GM12801 (cell line): ENCODE measurements around the gene CTR9.

ENCODE experiments used
- TF ChIP-seq, protein P1 (sequence below): IDR thresholded peaks from one replicate; pipeline ENCODE4 v1.5.1; 2011; ENCODE audit warnings: control low read depth; ENCODE audit not compliant: insufficient read length; ENCODE audit errors: extremely low read depth

CTR9 gene

DNA sequence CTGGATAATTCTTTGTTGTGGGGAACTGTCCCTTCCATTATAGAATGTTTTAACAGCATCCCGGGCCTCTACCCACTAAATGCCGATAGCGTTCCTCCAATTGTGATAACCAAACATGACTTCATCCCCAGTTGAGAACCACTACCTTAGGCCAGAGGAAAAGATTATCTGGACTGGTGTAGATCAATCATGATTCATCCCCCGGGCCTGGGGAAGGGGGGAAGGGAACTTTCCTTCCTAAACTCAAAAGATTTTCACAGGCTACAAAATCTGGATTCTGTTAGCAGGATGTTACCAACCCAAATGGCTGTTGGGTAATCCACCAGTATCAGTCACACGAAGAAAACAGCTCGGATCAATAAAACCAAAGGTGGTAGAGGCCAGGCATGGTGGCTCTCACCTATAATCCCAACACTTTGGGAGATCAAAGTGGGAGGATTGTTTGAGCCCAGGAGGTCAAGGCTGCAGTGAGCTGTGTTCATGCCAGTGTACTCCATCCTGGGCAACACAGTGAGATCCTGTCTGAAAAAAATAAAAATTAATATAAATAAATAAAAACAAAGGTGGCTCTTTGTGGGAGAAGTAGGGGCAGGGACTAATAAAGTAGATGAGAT lies 10.1 kb downstream of the CTR9 start:
- TF ChIP-seq, protein P1, sequence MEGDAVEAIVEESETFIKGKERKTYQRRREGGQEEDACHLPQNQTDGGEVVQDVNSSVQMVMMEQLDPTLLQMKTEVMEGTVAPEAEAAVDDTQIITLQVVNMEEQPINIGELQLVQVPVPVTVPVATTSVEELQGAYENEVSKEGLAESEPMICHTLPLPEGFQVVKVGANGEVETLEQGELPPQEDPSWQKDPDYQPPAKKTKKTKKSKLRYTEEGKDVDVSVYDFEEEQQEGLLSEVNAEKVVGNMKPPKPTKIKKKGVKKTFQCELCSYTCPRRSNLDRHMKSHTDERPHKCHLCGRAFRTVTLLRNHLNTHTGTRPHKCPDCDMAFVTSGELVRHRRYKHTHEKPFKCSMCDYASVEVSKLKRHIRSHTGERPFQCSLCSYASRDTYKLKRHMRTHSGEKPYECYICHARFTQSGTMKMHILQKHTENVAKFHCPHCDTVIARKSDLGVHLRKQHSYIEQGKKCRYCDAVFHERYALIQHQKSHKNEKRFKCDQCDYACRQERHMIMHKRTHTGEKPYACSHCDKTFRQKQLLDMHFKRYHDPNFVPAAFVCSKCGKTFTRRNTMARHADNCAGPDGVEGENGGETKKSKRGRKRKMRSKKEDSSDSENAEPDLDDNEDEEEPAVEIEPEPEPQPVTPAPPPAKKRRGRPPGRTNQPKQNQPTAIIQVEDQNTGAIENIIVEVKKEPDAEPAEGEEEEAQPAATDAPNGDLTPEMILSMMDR = no peak

DNA sequence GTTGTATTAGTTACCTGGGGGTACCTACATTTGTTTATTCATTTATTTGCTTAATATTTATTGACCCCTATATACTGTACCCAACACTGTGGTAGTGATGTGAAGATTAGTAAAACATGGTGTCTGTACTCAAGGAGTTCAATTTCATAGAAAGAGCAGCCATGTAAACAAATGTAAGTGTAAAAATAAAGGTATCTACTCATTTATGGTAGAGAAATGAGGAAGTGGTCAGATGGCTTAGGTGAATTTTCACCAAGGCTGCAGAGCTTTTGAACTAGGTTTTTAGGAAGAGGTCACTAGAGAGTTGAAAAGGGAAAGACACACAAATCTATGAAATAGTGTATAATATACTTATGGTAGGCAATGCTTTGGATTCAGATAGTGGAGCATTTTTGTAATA lies 11.1 kb downstream of the CTR9 start:
- TF ChIP-seq, protein P1 = no peak

DNA sequence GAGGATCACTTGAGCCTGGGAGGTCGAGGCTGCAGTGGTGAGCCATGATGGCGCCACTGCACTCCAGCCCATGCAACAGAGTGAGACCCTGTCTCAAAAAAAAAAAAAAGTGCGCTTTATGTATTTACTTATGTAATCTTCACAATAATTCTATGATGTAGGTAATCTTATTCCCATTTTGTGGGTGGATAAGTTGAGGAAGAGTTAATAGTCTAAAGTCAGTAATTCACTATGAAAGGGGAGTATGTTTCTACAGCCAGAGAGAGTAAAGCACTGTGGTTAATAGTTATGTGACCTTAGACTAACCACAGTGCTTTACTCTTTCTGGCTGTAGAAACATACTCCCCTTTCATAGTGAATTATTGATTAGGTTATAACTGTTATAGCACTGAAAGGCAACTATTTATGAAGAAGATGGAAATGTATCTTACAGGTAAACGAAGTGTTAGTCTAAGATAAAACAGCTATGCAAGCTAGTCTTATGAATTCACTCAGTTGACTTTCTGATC lies 11.9 kb downstream of the CTR9 start:
- TF ChIP-seq, protein P1 = no peak

DNA sequence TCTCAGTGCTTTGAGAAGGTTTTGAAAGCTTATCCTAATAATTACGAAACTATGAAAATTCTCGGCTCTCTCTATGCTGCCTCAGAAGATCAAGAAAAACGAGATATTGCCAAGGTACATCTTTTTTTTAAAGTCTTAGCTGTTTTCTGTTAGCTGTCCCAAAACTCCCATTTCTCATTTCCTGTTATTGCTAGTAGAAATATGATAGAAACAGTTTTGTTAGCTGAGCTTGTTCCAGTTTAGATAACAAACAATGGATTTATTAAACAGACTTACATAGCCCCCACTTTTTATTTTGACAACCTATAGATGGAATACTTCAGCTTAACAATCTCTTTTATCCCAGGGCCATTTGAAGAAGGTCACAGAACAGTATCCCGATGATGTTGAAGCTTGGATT lies 12.7 kb downstream of the CTR9 start:
- TF ChIP-seq, protein P1 = no peak

DNA sequence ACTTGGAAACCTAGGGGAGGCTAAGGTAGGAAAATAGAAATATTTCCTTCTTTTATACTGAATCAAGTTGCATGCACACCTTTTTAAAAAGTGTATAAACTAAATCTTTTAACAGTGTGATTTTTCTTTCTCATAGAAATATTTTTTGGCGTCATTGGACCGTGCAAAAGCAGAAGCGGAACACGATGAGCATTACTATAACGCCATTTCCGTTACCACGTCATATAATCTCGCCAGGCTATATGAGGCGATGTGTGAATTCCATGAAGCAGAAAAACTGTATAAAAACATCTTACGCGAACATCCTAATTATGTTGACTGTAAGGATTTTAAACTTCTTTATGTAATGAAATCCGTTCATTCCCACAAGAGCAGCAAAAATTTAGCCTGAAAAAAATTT lies 13.4 kb downstream of the CTR9 start:
- TF ChIP-seq, protein P1 = no peak

DNA sequence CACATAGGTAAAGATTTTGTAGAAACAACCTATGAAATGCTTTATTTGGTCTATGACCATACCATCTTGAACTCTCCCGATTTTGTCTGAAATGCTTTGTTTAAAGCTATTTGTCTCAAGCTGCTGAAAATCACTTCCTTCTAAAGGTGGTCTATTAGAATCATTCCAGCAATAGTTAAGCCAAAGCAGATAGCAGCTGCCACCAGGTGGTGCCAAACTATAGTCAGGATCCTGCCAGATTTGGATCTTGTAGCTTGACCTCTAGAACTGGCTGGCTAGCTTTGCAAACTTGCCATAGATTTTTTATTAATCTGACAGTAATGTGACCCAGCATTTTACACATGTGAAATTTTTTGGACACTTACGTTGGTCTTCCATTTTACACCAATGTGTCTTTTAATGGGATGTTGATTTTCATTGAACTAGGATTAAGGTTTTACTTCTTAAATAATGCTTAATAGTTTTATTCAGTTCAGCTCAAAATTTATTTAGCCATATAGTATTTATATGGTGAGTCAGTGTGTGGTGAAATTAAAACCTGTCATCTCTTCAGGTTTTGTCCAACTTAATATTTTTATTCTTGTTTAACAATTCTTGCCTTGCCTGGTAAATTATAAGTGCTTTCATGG lies 19.7 kb downstream of the CTR9 start:
- TF ChIP-seq, protein P1 = no peak

DNA sequence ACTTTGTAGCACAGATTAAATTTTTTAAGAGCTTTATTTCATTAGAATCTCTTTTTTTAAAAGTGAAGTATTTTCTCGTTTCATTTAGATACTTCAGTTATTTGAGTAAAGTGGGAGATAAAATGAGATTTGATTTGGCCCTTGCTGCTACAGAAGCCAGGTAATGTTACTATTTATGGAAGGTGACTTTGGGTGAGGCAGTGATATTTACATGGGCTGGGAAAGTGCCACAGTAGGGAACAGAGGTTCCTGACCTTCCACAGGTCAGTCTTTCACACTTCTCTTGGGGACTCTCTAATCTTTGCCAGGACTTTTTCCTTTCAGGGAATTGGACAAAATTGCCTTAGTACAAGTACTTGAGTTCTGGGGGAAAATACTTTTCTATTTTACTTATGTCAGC lies 20.4 kb downstream of the CTR9 start:
- TF ChIP-seq, protein P1 = no peak
